ENCODE data around the gene MARK3. TPM values are rescaled to one million over a fixed set of nuclear protein-coding genes. Genes with fewer than 3 reads are reported as not detected.

The MARK3 gene
- total RNA-seq, 2 experiments from 2014 or later: 107 TPM

DNA sequence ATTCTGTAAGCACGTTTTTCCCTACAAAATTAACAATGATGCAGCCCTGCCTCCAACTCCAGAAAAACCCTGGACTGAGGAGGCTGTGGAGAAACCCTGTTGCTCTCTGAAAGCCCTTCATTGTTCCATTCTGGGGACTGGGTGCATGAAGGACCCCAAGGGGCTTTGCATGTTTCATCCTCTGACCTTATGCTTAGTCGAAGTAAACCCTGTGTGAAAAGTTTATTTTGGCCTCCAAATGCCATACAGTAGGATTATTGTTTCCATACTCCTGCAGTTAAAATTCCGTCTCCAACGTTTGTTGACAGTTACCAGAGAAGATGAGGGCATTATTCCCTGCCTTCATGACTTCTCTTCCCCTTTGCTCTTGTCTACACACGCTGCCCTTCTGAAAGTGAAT is 91.4 kb downstream of the MARK3 start:
- ChIA-PET CTCF (no interaction called here), POLR2A (no interaction called here)
- TF ChIP-seq, protein P1, sequence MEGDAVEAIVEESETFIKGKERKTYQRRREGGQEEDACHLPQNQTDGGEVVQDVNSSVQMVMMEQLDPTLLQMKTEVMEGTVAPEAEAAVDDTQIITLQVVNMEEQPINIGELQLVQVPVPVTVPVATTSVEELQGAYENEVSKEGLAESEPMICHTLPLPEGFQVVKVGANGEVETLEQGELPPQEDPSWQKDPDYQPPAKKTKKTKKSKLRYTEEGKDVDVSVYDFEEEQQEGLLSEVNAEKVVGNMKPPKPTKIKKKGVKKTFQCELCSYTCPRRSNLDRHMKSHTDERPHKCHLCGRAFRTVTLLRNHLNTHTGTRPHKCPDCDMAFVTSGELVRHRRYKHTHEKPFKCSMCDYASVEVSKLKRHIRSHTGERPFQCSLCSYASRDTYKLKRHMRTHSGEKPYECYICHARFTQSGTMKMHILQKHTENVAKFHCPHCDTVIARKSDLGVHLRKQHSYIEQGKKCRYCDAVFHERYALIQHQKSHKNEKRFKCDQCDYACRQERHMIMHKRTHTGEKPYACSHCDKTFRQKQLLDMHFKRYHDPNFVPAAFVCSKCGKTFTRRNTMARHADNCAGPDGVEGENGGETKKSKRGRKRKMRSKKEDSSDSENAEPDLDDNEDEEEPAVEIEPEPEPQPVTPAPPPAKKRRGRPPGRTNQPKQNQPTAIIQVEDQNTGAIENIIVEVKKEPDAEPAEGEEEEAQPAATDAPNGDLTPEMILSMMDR (IDR thresholded peaks at IDR 0.05): no peak
- intact Hi-C loops (cut with DNase I, micrococcal nuclease): no loop called here
- H3K4me3 ChIP-seq (ENCODE audit: low read length): no peak overlapping the region
- H3K27me3 ChIP-seq (ENCODE audit: control insufficient read depth in 1 of 2, insufficient read depth in 2 of 2, low read length in 2 of 2): no peaks in the 10 kb centered on the region
- Mint-ChIP-seq H3K27me3 (no peaks in the 10 kb centered on the region), H3K4me1 (ENCODE audit: low read depth) (peaks cover 17% of the 10 kb centered on the region), H3K4me3 (no peak overlapping the region), H3K36me3 (ENCODE audit: low read depth) (peaks cover 80% of the 10 kb centered on the region), H3K27ac (peak overlapping the region; percentile 19), H3K9me3 (no peaks in the 10 kb centered on the region)
- ATAC-seq (ENCODE audit: poor library complexity) (no peak), DNase-seq (no peak)
- peaks cover 6% of the 10 kb centered on the region for H3K4me1 ChIP-seq (ENCODE audit: insufficient read depth, low read length)
- peaks cover 62% of the 10 kb centered on the region for H3K36me3 ChIP-seq (ENCODE audit: insufficient read depth, low read length)
- no peaks in the 10 kb centered on the region for H3K9me3 ChIP-seq (ENCODE audit: control insufficient read depth in 1 of 2, insufficient read depth in 1 of 2, low read length in 2 of 2)
- no peak overlapping the region for H3K27ac ChIP-seq (ENCODE audit: low read depth in 1 of 2, low read length in 2 of 2)

DNA sequence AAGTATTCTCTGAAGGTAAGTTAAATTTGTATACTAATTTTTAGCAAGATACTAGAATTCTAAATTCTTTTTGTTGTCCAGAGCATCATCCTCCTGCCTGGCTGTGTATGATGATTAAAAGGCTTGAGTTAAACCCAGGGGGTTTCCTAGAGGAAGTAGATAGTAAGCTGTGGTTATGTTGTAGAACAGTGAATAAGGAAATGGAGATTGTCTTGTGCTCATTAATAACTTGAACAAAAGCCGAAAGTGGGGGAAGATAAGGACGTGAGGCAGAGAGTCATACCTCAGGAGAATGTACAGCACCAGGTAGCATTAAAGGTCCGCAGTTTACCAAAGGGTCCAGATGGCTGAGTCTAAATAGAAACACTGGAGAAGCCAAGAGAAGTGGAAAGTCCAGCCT is 95.4 kb downstream of the MARK3 start:
- DNase-seq: peak in 3 of 14 experiments; percentile 30 to 53 (median 52)
- no peaks in the 10 kb centered on the region for H3K27me3 Mint-ChIP-seq
- Histone ChIP-seq H3K9me3 (ENCODE audit: control insufficient read depth in 1 of 2, insufficient read depth in 1 of 2, low read length in 2 of 2) (no peaks in the 10 kb centered on the region), H3K4me3 (ENCODE audit: low read length) (no peak overlapping the region), H3K27me3 (ENCODE audit: control insufficient read depth in 1 of 2, insufficient read depth in 2 of 2, low read length in 2 of 2) (no peaks in the 10 kb centered on the region), H3K36me3 (ENCODE audit: insufficient read depth, low read length) (peaks cover 53% of the 10 kb centered on the region), H3K27ac (ENCODE audit: low read depth in 1 of 2, low read length in 2 of 2) (no peak overlapping the region), H3K4me1 (ENCODE audit: insufficient read depth, low read length) (peaks cover 6% of the 10 kb centered on the region)
- H3K27ac Mint-ChIP-seq: peak overlapping the region; percentile 49
- POLR2A ChIA-PET: no interaction called here
- TF ChIP-seq, protein P1 (IDR thresholded peaks at IDR 0.05): no peak
- no peak overlapping the region for H3K4me3 Mint-ChIP-seq
- CTCF ChIA-PET: interaction anchor here (0.8 to 0.9 kb wide), 2 partner anchors 20 to 38 kb away, joined by 3 read pairs; no protein-coding TSS in a partner anchor
- peaks cover 75% of the 10 kb centered on the region for H3K36me3 Mint-ChIP-seq (ENCODE audit: low read depth)
- intact Hi-C loops (cut with DNase I, micrococcal nuclease): no loop called here
- peaks cover 17% of the 10 kb centered on the region for H3K4me1 Mint-ChIP-seq (ENCODE audit: low read depth)
- H3K9me3 Mint-ChIP-seq: no peaks in the 10 kb centered on the region
- peak; percentile 79 for ATAC-seq (ENCODE audit: poor library complexity)

DNA sequence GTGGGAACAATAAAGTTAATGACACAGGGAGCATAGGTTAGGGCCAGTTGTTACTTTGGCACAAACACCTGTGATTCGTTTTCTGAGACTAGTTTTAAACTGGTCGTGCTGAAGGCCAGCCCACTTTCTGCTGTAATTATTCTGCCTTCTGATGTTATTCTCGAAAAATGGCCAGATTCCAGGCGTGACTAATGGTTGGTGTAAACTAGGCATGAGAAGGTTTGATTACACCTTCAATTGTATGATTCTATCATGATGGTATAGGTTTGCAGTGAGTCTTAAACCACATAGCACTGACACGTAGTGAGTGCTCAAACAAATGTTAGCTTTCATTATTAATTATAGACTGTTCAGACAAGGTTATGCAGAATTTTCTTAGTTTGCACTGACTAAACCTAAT is 98.4 kb downstream of the MARK3 start:
- no peak overlapping the region for H3K4me3 Mint-ChIP-seq
- ChIA-PET POLR2A (no interaction called here), CTCF (interaction anchor here (1.3 kb wide), 1 partner anchor 17 kb away, joined by 3 read pairs; no protein-coding TSS in a partner anchor)
- no peaks in the 10 kb centered on the region for H3K27me3 ChIP-seq (ENCODE audit: control insufficient read depth in 1 of 2, insufficient read depth in 2 of 2, low read length in 2 of 2)
- H3K9me3 Mint-ChIP-seq: no peaks in the 10 kb centered on the region
- peaks cover 17% of the 10 kb centered on the region for H3K4me1 Mint-ChIP-seq (ENCODE audit: low read depth)
- H3K4me1 ChIP-seq (ENCODE audit: insufficient read depth, low read length): peaks cover 6% of the 10 kb centered on the region
- H3K27me3 Mint-ChIP-seq: no peaks in the 10 kb centered on the region
- H3K36me3 Mint-ChIP-seq (ENCODE audit: low read depth): peaks cover 68% of the 10 kb centered on the region
- ATAC-seq (ENCODE audit: poor library complexity) (no peak), DNase-seq (no peak)
- no peak overlapping the region for H3K27ac Mint-ChIP-seq
- no peak overlapping the region for H3K4me3 ChIP-seq (ENCODE audit: low read length)
- TF ChIP-seq, protein P1 (IDR thresholded peaks at IDR 0.05): no peak
- H3K9me3 ChIP-seq (ENCODE audit: control insufficient read depth in 1 of 2, insufficient read depth in 1 of 2, low read length in 2 of 2): no peaks in the 10 kb centered on the region
- peaks cover 45% of the 10 kb centered on the region for H3K36me3 ChIP-seq (ENCODE audit: insufficient read depth, low read length)
- no peak overlapping the region for H3K27ac ChIP-seq (ENCODE audit: low read depth in 1 of 2, low read length in 2 of 2)
- intact Hi-C loops (cut with DNase I, micrococcal nuclease): no loop called here
